Stimulated activated CD4-positive, alpha-beta T cell treated with anti-CD3 and anti-CD28 coated beads, Interleukin-4, amount 100 ng/mL, for 4 hours (primary cell): ENCODE measurements around the gene MOXD1.
"Not testable (repeated sequence)": the region's sequence is repeated elsewhere in the genome, so short reads cannot be mapped to it uniquely, and the experiment has no call there.

Experiments used
- DNase-seq, 2 experiments: peaks; one replicate each; pipeline ENCODE4 v3.0.0-alpha.2; 2020

Gene MOXD1

GRCh38 chr6:132351986-132352385 lies 49.3 kb downstream of the MOXD1 start:
- DNase-seq = not testable (repeated sequence)

GRCh38 chr6:132348231-132348630 lies 53.0 kb downstream of the MOXD1 start:
- no peak for DNase-seq

DNA sequence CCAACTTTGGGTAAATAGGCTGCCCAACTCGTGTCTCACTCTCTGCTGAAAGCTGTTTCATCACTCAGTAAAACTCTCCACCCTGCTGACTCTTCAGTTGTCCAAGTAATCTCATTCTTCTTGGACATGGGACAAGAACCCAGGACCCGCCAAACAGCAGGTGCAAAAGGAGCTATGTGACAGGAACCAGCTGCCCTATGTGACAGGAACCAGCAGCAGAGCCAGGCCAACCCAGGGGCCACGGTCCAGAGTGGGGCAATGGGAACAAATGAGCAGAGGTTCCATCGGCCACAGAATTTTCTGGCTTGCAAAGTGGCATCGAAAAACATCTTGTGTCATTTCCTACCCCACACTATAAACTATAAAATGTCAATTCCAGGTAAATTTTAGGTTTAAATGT lies 56.5 kb downstream of the MOXD1 start:
- DNase-seq = no peak

GRCh38 chr6:132341646-132342045 lies 59.6 kb downstream of the MOXD1 start:
- DNase-seq = no peak

DNA sequence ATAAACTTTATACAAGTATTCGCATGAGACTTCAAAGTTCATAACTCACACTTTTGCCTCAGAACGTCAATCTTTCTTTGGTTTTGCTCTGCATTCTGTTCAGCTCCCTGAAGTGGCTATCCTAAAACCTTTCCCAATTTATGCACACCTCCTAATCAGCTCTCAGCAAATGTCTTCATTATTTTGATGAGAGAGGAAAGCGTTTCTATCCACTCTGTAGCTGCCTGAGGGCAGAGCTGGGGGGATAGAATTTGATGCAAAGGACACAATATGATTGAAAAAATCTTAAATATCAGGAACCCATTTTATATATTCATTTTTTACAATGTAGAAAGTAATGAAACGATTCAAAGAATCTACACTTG lies 66.8 kb downstream of the MOXD1 start:
- DNase-seq = no peak

- DNase-seq = no peak
These were observed 67.4 kb downstream of the MOXD1 start for GRCh38 chr6:132333639-132334520.

DNA sequence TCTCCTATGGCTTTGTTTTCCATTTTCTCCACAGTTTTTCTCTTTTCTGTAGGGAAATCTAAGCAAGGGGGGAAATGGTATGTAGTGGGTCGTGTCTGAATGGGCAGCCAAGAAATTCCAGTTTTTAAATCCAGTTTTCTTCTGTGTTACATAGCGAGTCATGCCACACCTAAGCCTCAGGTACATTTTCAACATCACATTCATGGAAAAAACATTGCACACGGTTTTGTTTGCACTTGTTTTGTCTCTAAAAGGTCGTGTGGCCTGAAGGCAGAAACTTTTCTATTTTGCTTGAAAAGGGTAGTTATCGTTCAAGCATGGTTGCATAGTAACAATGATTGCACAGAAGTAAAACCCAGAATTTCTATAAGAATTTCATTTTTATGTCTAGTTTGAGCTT lies 70.5 kb downstream of the MOXD1 start:
- DNase-seq = no peak

DNA sequence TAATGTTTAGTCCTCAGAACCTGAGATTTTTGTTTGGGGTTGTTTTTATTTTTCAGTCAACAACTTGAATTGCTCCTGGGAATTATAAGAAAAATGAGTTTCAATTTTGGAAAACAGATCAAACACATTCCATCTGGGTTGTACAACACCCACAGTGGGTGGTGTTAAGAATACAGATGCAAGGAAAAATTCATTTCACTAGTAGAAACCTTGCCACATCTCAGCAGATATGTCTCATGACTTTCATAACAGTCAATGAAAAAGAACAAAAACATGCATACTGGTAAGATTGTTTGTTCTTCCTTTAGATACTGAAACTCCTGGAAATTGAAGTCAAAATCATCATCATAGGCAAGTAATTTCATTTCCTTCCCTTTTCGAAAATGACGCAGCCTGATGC lies 78.9 kb downstream of the MOXD1 start:
- no peak for DNase-seq

DNA sequence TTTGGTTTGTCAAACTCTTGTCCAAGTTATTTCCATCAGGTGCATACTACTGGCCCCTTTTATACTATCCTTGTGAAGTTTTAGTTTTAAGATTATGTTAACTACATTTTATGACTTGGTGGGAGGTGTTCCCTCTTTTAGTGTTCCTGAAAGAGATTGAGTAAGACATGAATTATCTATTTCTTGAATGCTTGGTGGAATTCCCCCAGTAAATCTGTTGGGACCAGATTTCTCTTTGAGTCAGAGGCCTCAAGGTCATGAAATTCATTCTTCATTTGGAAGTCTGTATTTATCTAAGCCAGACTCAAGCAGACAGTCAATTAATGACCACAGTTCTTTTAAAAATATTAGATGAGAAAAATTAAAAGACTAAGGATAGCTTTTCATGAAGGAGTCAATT lies 81.3 kb downstream of the MOXD1 start:
- DNase-seq = no peak

DNA sequence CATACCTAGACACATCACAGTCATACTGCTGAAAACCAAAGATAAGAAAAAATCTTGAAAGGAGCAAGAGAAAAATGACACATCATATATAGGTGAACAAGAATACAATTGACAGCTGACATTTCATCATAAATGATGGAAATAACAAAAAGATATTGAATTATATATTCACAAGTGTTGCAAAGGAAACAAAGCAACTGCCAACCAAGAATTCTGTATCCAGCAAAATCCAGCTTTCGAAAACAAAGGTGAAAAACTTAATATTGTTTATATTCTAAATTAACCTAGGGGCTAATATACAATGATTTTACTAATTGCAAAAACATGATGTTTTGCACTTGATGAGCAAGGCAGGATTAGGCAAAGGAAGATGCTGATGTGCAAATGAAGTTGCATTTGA lies 84.3 kb downstream of the MOXD1 start:
- DNase-seq = no peak

- DNase-seq = no peak
These were observed 86.8 kb downstream of the MOXD1 start for GRCh38 chr6:132314432-132314831.

DNA sequence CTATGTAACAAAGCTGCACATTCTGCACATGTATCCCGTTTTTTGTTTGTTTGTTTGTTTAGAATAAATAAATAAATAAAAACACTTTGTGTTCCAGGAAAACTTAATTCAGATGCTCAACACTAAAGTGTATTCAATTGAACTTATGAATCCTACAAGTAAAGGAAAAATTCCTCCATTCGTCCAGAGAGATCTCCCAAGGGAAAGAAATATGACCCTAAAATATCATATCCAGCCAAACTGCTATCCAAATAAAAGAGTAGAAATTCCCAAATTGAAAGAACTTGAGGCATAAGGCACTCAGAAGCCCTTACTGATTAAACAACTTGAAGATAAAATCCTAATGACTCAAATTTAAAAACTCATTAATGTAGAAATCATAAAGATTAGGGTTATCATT lies 90.4 kb downstream of the MOXD1 start:
- DNase-seq = no peak

DNA sequence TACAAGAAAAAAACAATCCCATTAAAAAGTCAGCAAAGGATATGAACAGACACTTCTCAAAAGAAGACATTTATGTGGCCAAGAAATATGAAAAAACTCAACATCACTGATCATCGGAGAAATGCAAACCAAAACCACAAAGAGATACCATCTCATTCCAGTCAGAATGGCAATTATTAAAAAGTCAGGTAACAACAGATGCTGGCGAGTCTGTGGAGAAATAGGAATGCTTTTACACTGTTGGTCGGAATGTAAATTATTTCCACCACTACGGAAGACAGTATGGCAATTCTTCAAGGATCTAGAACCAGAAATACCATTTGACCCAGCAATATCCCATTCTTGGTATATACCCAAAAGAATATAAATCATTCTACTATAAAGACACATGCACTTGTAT lies 91.1 kb downstream of the MOXD1 start:
- DNase-seq = not testable (repeated sequence)

DNA sequence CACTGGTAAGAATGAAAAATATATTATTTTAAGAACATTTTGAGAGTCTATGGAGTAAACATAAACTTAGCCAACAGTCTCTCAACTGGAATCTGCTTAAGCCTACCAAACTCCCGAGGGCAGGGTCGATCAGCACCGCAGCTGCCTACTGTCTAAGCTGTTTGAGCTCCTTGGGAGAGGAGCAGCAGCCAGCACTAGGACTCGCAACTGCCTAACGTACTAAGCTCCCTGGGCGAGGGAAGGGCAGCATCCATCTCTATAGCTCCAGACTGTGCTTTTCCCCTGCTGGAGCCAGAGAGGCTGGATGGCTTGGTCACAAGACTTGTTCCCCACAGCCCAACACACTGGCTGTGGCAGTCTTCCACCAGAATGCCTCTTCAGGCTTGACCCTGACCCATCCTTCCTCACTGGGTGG lies 96.4 kb downstream of the MOXD1 start:
- DNase-seq = no peak

- DNase-seq = no peak
These were observed 100.8 kb downstream of the MOXD1 start for GRCh38 chr6:132300323-132300949.

- DNase-seq = no peak
These were observed 102.8 kb downstream of the MOXD1 start for GRCh38 chr6:132298344-132298949.

- DNase-seq = no peak
These were observed 111.5 kb downstream of the MOXD1 start for GRCh38 chr6:132289756-132290155.

DNA sequence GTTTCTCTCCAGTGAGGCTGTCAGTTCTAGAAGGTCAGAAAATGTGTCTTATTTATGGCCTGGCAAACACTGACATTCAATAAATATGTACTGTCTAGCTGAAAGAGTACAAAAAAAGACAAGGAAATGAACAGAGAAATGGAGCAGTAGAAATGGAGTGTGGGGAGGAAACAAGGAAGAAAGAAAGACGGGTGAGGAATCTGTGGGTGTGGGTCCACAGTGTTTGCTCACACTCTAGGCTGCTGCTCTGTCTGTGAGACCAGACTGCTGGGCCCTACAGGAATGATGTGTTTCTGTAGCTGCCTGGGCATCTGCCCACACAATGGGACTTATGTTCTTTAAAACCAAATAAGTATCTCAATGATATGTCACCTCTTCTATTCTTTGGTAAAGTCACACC lies 114.2 kb downstream of the MOXD1 start:
- no peak for DNase-seq

GRCh38 chr6:132286298-132287019 lies 114.8 kb downstream of the MOXD1 start:
- no peak for DNase-seq

GRCh38 chr6:132285004-132285780 lies 116.1 kb downstream of the MOXD1 start:
- no peak for DNase-seq

DNA sequence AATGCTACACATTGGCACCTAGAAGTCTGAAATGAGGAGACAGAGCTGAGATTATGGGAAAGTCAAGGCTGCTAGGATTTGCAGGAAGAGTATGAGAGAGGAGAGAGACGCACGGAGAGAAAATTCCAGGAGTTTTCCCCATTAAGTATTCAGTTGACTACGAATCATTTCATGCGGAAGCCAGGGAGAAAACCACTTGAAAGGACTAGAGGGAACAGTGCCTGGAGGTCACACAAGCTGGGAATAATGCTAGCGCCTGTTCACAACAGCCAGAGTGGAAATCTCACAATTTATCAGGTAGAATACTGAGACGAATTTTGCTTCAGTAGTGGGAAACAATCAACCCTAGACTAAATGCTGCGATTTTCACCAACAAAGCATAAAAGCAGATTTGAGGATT lies 118.6 kb downstream of the MOXD1 start:
- no peak for DNase-seq

- no peak for DNase-seq
These were observed 120.8 kb downstream of the MOXD1 start for GRCh38 chr6:132280436-132280835.
